Keratinocyte (primary cell): Measurements from ENCODE around the gene CCL19. TPM values are rescaled to one million over a fixed set of nuclear protein-coding genes. Genes with fewer than 3 reads are reported as not detected.
A peak's percentile ranks its signal among the peaks of the same experiment; 100 is the strongest.

Source experiments
- DNase-seq: peaks from one replicate; pipeline ENCODE4 v3.0.0-alpha.2; 2011; ENCODE audit warnings: low read depth, missing footprints, low spot score
- FAIRE-seq: peaks from 2 replicates; lab custom pipeline; 2011; peaks lifted over from hg19 to GRCh38; lab: Jason Lieb, UNC
- H2AFZ ChIP-seq: 2 replicates; pipeline ENCODE4 v1.6.0; 2012; ENCODE audit warnings: low read length, control low read depth, inconsistent platforms; ENCODE audit not compliant: control insufficient read depth
- H3K27ac ChIP-seq: 2 replicates; pipeline ENCODE4 v1.5.1; 2011; ENCODE audit warnings: low read length; ENCODE audit not compliant: control insufficient read depth, insufficient read depth
- H3K27me3 ChIP-seq: 3 replicates; pipeline ENCODE4 v1.6.0; 2011; ENCODE audit warnings: low read length; ENCODE audit not compliant: control insufficient read depth, insufficient read depth; ENCODE audit errors: extremely low read depth
- H3K36me3 ChIP-seq, 2 experiments: 2 replicates in 1 of 2; 3 replicates in 1 of 2; pipeline ENCODE4 v1.5.1; 2011; ENCODE audit warnings: low read length in 2 of 2, mild to moderate bottlenecking in 1 of 2; ENCODE audit not compliant: control insufficient read depth in 2 of 2, insufficient read depth in 2 of 2; ENCODE audit errors: extremely low read depth in 1 of 2
- H3K4me1 ChIP-seq: 3 replicates; pipeline ENCODE4 v1.5.1; 2011; ENCODE audit warnings: low read length; ENCODE audit not compliant: control insufficient read depth, insufficient read depth; ENCODE audit errors: extremely low read depth
- H3K4me2 ChIP-seq: 3 replicates; pipeline ENCODE4 v1.6.0; 2011; ENCODE audit warnings: low read depth, low read length; ENCODE audit not compliant: control insufficient read depth, insufficient read depth; ENCODE audit errors: extremely low read depth
- H3K4me3 ChIP-seq, 3 experiments: fragments of 200-600 bp in 1 of 3; sonication (generic) in 1 of 3; 2 replicates in 2 of 3; 3 replicates in 1 of 3; pipeline ENCODE4 v1.5.1; 2011 to 2016; ENCODE audit warnings: low read length in 3 of 3, mild to moderate bottlenecking in 3 of 3, control low read depth in 2 of 3, inconsistent platforms in 1 of 3, low read depth in 1 of 3, mixed read lengths in 1 of 3, mixed run types in 1 of 3, moderate library complexity in 1 of 3; ENCODE audit not compliant: control insufficient read depth in 2 of 3, insufficient read depth in 2 of 3; ENCODE audit errors: extremely low read depth in 1 of 3
- H3K79me2 ChIP-seq: 2 replicates; pipeline ENCODE4 v1.6.0; 2012; ENCODE audit warnings: low read length; ENCODE audit not compliant: control insufficient read depth, insufficient read depth
- H3K9ac ChIP-seq: 3 replicates; pipeline ENCODE4 v1.6.0; 2011; ENCODE audit warnings: low read length; ENCODE audit not compliant: control insufficient read depth, insufficient read depth; ENCODE audit errors: extremely low read depth
- H3K9me1 ChIP-seq: 3 replicates; pipeline ENCODE4 v1.6.0; 2011; ENCODE audit warnings: low read length; ENCODE audit not compliant: control insufficient read depth, insufficient read depth; ENCODE audit errors: extremely low read depth
- H3K9me3 ChIP-seq: 2 replicates; pipeline ENCODE4 v1.5.1; 2012; ENCODE audit warnings: low read depth, low read length; ENCODE audit not compliant: control insufficient read depth
- H4K20me1 ChIP-seq: 3 replicates; pipeline ENCODE4 v1.6.0; 2011; ENCODE audit warnings: low read length; ENCODE audit not compliant: control insufficient read depth, insufficient read depth; ENCODE audit errors: extremely low read depth
- EZH2 ChIP-seq: IDR thresholded peaks from one replicate; pipeline ENCODE4 v1.6.1; 2012; ENCODE audit warnings: inconsistent platforms, mild to moderate bottlenecking, low read length, moderate library complexity
- dilution Hi-C: fragments of 300-500 bp; cut with MboI; formaldehyde crosslinking; loops from one replicate; pipeline ENCODE4 v1.7.0; 2020; ENCODE audit warnings: low sequenced_read_pairs; ENCODE audit not compliant: extremely low pct_ligation_motif_present
- polyA plus RNA-seq, 5 experiments: library from polyadenylated mRNA; depleted of rRNA in 3 of 5; stranded (reverse) in 3 of 5; stranded (forward) in 1 of 5; unstranded in 1 of 5; fragments of >200 nt; gene quantifications; 1 replicate in 1 of 5; 2 replicates in 3 of 5; 3 replicates in 1 of 5; pipeline versions ENCODE4 v1.2.1 to v1.2.3, GENCODE V29; 2011 to 2012; ENCODE audit warnings: missing spikeins in 2 of 5, low read depth in 1 of 5, low replicate concordance in 1 of 5
- TF ChIP-seq, protein P1 (sequence below), 3 experiments: IDR thresholded peaks in 1 of 3; conservative IDR thresholded peaks in 1 of 3; optimal IDR thresholded peaks in 1 of 3; 2 replicates in 2 of 3; 3 replicates in 1 of 3; pipeline versions ENCODE3 to v1.5.1; 2011; ENCODE audit warnings: low read length in 3 of 3, mild to moderate bottlenecking in 3 of 3, moderate library complexity in 2 of 3, control low read depth in 1 of 3, inconsistent platforms in 1 of 3; ENCODE audit not compliant: insufficient read depth in 2 of 3; ENCODE audit errors: extremely low read depth in 1 of 3

CCL19 gene
- polyA plus RNA-seq, 1 donor (not counting 4 experiments of a cell fraction or from before 2014, with no cell fraction given), result not detected

DNA sequence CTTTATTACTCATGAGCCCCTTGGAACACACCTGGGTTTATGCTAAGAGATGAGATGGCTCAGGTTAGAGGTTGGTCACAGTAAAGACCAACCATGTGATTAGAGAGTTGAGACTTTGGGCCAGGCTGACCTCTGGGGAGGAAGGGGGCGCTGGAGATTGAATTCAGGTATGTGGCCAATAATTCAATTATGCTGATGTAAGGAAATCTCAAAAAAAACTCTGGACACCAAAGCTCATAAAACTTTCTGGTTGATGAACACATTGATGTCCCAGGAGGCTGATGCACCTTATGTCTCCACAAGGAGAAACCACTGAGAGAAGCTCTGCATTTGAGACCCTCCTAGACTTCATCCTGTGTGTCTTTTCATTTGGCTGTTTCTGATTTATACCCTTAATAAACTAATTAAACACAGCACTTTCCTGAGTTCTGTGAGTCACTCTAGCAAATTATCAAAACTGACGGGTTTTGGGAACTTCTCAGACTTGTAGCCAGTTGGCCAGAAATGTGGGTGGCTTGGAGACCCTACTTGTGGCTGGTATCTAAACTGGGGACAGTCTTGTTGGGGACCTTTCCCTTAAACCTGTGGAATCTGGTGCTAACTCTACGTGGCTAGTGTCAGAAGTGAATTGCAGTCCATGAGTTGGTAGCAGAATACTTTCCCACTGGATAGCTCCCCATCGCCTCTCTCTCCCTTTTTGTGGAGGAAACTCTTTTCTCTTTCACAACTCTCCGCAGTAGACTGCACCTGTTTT is 21.1 kb downstream of the CCL19 start:
- H3K9ac ChIP-seq, result no peak overlapping the region
- FAIRE-seq (no peak), DNase-seq (no peak)
- no peak overlapping the region for H2AFZ ChIP-seq
- H3K79me2 ChIP-seq, result peaks cover 31% of the 10 kb centered on the region
- TF ChIP-seq EZH2, result no peak
- TF ChIP-seq, protein P1, sequence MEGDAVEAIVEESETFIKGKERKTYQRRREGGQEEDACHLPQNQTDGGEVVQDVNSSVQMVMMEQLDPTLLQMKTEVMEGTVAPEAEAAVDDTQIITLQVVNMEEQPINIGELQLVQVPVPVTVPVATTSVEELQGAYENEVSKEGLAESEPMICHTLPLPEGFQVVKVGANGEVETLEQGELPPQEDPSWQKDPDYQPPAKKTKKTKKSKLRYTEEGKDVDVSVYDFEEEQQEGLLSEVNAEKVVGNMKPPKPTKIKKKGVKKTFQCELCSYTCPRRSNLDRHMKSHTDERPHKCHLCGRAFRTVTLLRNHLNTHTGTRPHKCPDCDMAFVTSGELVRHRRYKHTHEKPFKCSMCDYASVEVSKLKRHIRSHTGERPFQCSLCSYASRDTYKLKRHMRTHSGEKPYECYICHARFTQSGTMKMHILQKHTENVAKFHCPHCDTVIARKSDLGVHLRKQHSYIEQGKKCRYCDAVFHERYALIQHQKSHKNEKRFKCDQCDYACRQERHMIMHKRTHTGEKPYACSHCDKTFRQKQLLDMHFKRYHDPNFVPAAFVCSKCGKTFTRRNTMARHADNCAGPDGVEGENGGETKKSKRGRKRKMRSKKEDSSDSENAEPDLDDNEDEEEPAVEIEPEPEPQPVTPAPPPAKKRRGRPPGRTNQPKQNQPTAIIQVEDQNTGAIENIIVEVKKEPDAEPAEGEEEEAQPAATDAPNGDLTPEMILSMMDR (optimal IDR thresholded peaks at IDR 0.05 in 1 of 3, IDR thresholded peaks at IDR 0.05 in 1 of 3, conservative IDR thresholded peaks at IDR 0.05 in 1 of 3; ENCODE audit: extremely low read depth in 1 of 3, insufficient read depth in 2 of 3, low read length in 3 of 3), result no peak
- peaks cover 5% of the 10 kb centered on the region for H3K9me1 ChIP-seq
- peaks cover 5% of the 10 kb centered on the region for H3K4me1 ChIP-seq
- no peaks in the 10 kb centered on the region for H3K9me3 ChIP-seq
- peaks cover 2% of the 10 kb centered on the region for H4K20me1 ChIP-seq
- no peak overlapping the region for H3K4me2 ChIP-seq
- peaks cover 0 to 11% of the 10 kb centered on the region in 2 experiments for H3K36me3 ChIP-seq
- no peak overlapping the region for H3K4me3 ChIP-seq
- H3K27me3 ChIP-seq, result no peaks in the 10 kb centered on the region
- no peak overlapping the region for H3K27ac ChIP-seq
- dilution Hi-C loops, result no loop called here

DNA sequence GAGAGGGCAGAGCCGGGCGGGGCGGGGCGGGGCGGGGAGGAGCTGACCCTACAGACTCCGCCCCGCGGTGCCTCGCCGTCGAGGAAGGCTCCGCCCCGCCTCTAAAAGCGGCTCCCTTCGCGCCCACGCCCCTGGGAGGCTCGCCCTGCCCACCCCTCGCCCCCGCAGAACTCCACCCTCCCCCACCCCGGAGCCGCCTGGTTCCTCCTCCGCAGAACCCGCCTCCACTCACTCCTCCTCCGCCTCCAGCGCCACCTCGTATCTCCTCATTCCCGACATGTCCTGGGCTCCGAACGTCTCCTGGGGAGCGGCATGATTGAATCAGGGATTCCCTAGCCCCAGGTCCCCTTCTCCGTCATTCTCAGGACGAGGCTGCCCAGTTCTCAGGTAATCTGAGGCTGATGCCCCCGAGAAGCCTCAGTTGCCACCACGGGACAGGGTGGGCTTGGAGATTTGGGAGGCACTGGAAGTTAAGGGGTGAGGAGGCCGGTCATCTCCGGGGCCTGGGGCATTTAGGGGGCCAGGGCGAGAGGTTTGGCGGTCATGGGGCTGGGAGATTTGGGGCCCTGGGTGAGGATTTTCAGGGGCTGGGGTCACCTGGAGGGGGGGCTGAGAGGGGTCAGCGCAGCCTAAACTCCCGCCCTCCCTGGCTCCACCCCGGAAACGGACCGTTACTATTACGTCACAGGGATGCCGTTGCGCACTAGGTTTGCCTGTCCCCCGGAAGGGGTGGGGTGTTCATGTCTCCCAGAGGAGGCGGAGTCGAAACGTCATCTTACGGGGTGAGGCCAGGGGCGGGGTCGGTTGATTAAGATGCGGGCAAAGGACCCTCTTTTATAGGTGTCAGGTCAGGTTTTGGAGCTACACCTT is 25.5 kb downstream of the CCL19 start:
- H3K9me3 ChIP-seq, result no peaks in the 10 kb centered on the region
- no peak for TF ChIP-seq EZH2
- TF ChIP-seq, protein P1 (optimal IDR thresholded peaks at IDR 0.05 in 1 of 3, IDR thresholded peaks at IDR 0.05 in 1 of 3, conservative IDR thresholded peaks at IDR 0.05 in 1 of 3; ENCODE audit: extremely low read depth in 1 of 3, insufficient read depth in 2 of 3, low read length in 3 of 3), result no peak
- H3K4me1 ChIP-seq, result peaks cover 44% of the 10 kb centered on the region
- H3K4me2 ChIP-seq, result peak overlapping the region; percentile 99
- H3K36me3 ChIP-seq, result peaks cover 0 to 11% of the 10 kb centered on the region in 2 experiments
- peaks cover 31% of the 10 kb centered on the region for H3K79me2 ChIP-seq
- H3K4me3 ChIP-seq, result peak overlapping the region; percentile 77 to 90 (median 88)
- H2AFZ ChIP-seq, result peak overlapping the region; percentile 92
- FAIRE-seq (peak; percentile 96), DNase-seq (peak; percentile 77)
- dilution Hi-C loops, result no loop called here
- no peaks in the 10 kb centered on the region for H3K27me3 ChIP-seq
- peaks cover 5% of the 10 kb centered on the region for H3K9me1 ChIP-seq
- peaks cover 2% of the 10 kb centered on the region for H4K20me1 ChIP-seq
- peak overlapping the region; percentile 95 for H3K9ac ChIP-seq
- peak overlapping the region; percentile 97 for H3K27ac ChIP-seq
